A673 (cell line): ENCODE results near the gene CCM2L. TPM values are rescaled to one million over a fixed set of nuclear protein-coding genes. Genes with fewer than 3 reads are reported as not detected.

Experiments
- BruUV-seq: library from RNA; stranded (reverse); fragments of 400-500 nt; replicated peaks from 2 replicates; lab custom pipeline; 2021; lab: Mats Ljungman, UMichigan
- CTCF ChIA-PET: fragments of 300-600 bp; sonication (Branson Sonifier 250); formaldehyde crosslinking; loops from one replicate; lab custom pipeline; 2022; ENCODE audit warnings: antibody characterized with exemption; lab: Charles Lee
- POLR2A ChIA-PET: fragments of 300-600 bp; sonication (Branson Sonifier 250); formaldehyde crosslinking; loops from one replicate; lab custom pipeline; 2022; ENCODE audit warnings: antibody characterized with exemption; ENCODE audit not compliant: low non-redundant PET; lab: Charles Lee
- DNase-seq: peaks from one replicate; pipeline ENCODE4 v3.0.0-alpha.2; 2015; ENCODE audit warnings: low spot score
- H3K27ac ChIP-seq: fragments of 200-600 bp; sonication (generic); 2 replicates; pipeline ENCODE4 v1.5.1; 2016; ENCODE audit warnings: mixed run types, low read depth, mild to moderate bottlenecking, mixed read lengths, antibody characterized with exemption, low read length; ENCODE audit not compliant: poor library complexity, severe bottlenecking
- H3K27me3 ChIP-seq: fragments of 200-600 bp; sonication (generic); replicated peaks from 2 replicates; pipeline ENCODE4 v1.6.1; 2017; ENCODE audit warnings: mixed run types, low read depth, mild to moderate bottlenecking, mixed read lengths, antibody characterized with exemption, low read length; ENCODE audit not compliant: insufficient read depth, poor library complexity
- H3K36me3 ChIP-seq: fragments of 200-600 bp; sonication (generic); 2 replicates; pipeline ENCODE4 v1.6.1; 2016; ENCODE audit warnings: mixed run types, mild to moderate bottlenecking, mixed read lengths, antibody characterized with exemption, low read length; ENCODE audit not compliant: insufficient read depth, poor library complexity, severe bottlenecking
- H3K4me1 ChIP-seq: fragments of 200-600 bp; sonication (generic); 2 replicates; pipeline ENCODE4 v1.6.1; 2017; ENCODE audit warnings: mixed run types, mild to moderate bottlenecking, mixed read lengths, antibody characterized with exemption, low read length; ENCODE audit not compliant: insufficient read depth, poor library complexity, severe bottlenecking
- H3K4me3 ChIP-seq: fragments of 200-600 bp; sonication (generic); 2 replicates; pipeline ENCODE4 v1.5.1; 2016; ENCODE audit warnings: low read depth, mixed run types, mild to moderate bottlenecking, mixed read lengths, low read length; ENCODE audit not compliant: poor library complexity, severe bottlenecking
- H3K9me3 ChIP-seq: fragments of 200-600 bp; sonication (generic); 2 replicates; pipeline ENCODE4 v1.6.1; 2016; ENCODE audit warnings: mixed run types, low read depth, mild to moderate bottlenecking, mixed read lengths, antibody characterized with exemption, low read length; ENCODE audit not compliant: poor library complexity, severe bottlenecking
- CTCF ChIP-seq: fragments of 300-800, 200-600 bp; sonication (generic); conservative IDR thresholded peaks from 2 replicates; pipeline ENCODE4 v1.5.1; 2017; ENCODE audit warnings: low read depth, mild to moderate bottlenecking, antibody characterized with exemption, low read length, moderate library complexity, mixed read lengths
- EZH2 ChIP-seq: fragments of 200-600 bp; sonication (generic); IDR thresholded peaks from 2 replicates; pipeline ENCODE4 v1.6.1; 2017; ENCODE audit warnings: borderline replicate concordance, low read depth, mild to moderate bottlenecking, mixed read lengths, antibody characterized with exemption, low read length; ENCODE audit not compliant: poor library complexity, severe bottlenecking
- intact Hi-C: fragments of 100-400 bp; cut with micrococcal nuclease; formaldehyde crosslinking; loops from one replicate; pipeline ENCODE4 v1.10.0; 2022; ENCODE audit not compliant: unreplicated experiment
- total RNA-seq: library from RNA; stranded (reverse); gene quantifications from 2 replicates; pipeline ENCODE4 v1.2.3, GENCODE V29; 2021

CCM2L gene
- total RNA-seq, 1 experiment from 2014 or later = not detected

DNA sequence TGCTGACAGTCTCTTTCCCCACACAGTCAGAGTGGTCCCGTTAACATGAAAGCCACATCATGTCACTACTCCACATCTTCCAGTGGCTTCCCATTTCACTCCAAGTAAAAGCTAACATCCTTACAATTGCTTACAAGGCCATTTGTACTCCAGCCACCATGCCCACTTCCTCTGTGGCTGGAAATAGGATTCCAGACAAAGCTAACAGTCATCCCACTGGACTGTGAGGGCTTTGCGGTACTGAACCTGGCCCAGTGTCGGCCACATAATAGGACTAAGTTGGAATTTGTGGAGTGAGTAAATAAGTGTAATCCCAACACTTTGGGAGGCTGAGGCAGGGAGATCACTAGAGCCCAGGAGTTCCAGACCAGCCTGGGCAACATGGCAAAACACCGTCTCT is 10.9 kb downstream of the CCM2L start:
- BruUV-seq = no TSS peak
- H3K27ac ChIP-seq = no peak overlapping the region
- intact Hi-C loops = no loop called here

GRCh38 chr20:32024683-32025295 is 14.6 kb downstream of the CCM2L start:
- CTCF ChIA-PET = no interaction called here
- POLR2A ChIA-PET = no interaction called here
- H3K27ac ChIP-seq = no peak overlapping the region
- no peak for DNase-seq
- H3K9me3 ChIP-seq = no peaks in the 10 kb centered on the region
- peaks cover 4% of the 10 kb centered on the region for H3K4me1 ChIP-seq
- no peak overlapping the region for H3K4me3 ChIP-seq
- TF ChIP-seq EZH2 = no peak
- TF ChIP-seq CTCF = no peak
- BruUV-seq = no TSS peak
- intact Hi-C loops = no loop called here
- no peaks in the 10 kb centered on the region for H3K36me3 ChIP-seq
- peaks cover 35% of the 10 kb centered on the region for H3K27me3 ChIP-seq

More for the DNA sequence above, 10.9 kb downstream of the CCM2L start:
- DNase-seq = no peak
- ChIA-PET CTCF (no interaction called here), POLR2A (no interaction called here)
- Histone ChIP-seq H3K9me3 (no peaks in the 10 kb centered on the region), H3K36me3 (no peaks in the 10 kb centered on the region), H3K4me1 (peaks cover 5% of the 10 kb centered on the region), H3K27me3 (peaks cover 46% of the 10 kb centered on the region), H3K4me3 (no peak overlapping the region)
- no peak for TF ChIP-seq EZH2
- no peak for TF ChIP-seq CTCF

DNA sequence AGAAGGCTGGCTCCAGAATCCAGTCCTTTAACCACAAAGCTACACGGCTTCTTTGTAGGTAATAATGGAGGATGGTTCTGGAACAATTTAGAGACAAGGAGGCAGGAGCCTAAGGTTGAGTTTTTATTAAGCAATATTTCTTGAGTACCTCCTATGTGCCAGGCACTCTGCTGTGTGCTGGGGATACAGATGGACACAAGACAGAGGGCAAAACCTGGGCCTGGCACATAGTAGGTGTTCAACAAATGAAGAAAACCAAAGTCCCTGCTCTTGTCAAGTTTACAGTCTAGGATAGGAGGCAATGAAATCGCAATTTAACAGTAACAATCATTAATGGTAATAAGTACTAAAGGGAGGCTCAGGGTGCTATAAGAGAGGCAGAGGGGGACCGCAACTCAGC is 17.4 kb downstream of the CCM2L start:
- Histone ChIP-seq H3K4me1 (peaks cover 4% of the 10 kb centered on the region), H3K4me3 (no peak overlapping the region), H3K27me3 (peaks cover 9% of the 10 kb centered on the region), H3K36me3 (no peaks in the 10 kb centered on the region), H3K9me3 (no peaks in the 10 kb centered on the region), H3K27ac (no peak overlapping the region)
- CTCF ChIA-PET = no interaction called here
- intact Hi-C loops = no loop called here
- DNase-seq = no peak
- TF ChIP-seq CTCF = no peak
- TF ChIP-seq EZH2 = no peak
- BruUV-seq = no TSS peak
- POLR2A ChIA-PET = no interaction called here
